Dermis blood vessel endothelial cell (primary cell): ENCODE measurements around the gene S100A7A. TPM values are rescaled to one million over a fixed set of nuclear protein-coding genes. Genes with fewer than 3 reads are reported as not detected.
"Not testable (repeated sequence)": the region's sequence is repeated elsewhere in the genome, so short reads cannot be mapped to it uniquely, and the experiment has no call there.

Experiments
- DNase-seq: peaks from one replicate; pipeline ENCODE4 v3.0.0; 2010
- total RNA-seq: library from RNA; depleted of rRNA; stranded (reverse); fragments of >200 nt; gene quantifications from 2 replicates; pipeline ENCODE4 v1.2.3, GENCODE V29; 2014

S100A7A gene
- total RNA-seq, 1 donor from 2014 or later, result not detected

DNA sequence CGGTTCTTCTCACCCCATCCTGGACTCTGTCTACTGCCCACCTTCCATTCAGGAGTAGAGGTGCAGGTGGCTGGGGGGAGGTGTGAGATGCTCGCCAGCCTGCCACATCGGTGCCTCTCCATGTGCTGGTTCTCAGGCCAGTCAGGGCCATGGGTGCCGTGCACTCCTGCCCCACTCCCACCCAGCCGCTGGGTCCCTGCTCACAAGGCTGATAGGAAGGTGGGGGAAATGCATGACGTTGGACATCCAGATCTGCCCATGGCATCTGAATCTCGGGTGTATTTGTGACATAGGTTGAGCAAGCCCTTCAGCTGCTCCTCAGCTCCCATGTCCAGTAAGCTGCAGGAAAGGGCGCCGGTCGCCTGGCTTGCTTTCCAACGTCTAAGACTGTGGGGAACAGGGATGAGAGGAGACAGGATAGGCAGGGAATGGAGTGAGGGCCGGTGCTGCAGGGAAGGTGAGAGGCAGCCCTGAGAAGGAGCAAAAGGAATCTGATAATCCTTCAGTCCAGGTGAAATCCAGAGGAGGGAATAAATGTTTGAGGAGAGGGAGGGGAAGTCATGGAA, 11.8 kb downstream of the S100A7A start:
- DNase-seq, result no peak

DNA sequence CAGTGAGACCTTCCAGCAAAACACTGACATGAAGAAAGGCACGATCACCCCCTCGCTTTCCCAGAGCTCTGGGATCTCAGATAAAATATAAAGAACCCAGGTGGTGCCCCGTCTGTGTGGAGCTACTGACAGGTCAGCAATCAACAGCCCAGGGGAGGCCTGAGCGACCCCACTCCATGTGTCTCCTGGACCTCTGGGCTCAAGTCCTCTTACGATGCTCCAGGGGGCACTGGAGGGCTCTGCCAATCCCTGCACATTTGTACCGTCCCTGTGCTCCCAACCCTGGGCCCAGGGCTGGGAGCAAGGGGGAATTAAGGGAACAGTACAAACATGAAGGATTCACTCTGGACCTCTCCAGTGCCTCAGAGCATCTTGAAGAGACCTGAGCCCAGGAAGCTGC, 12.5 kb downstream of the S100A7A start:
- DNase-seq, result no peak

DNA sequence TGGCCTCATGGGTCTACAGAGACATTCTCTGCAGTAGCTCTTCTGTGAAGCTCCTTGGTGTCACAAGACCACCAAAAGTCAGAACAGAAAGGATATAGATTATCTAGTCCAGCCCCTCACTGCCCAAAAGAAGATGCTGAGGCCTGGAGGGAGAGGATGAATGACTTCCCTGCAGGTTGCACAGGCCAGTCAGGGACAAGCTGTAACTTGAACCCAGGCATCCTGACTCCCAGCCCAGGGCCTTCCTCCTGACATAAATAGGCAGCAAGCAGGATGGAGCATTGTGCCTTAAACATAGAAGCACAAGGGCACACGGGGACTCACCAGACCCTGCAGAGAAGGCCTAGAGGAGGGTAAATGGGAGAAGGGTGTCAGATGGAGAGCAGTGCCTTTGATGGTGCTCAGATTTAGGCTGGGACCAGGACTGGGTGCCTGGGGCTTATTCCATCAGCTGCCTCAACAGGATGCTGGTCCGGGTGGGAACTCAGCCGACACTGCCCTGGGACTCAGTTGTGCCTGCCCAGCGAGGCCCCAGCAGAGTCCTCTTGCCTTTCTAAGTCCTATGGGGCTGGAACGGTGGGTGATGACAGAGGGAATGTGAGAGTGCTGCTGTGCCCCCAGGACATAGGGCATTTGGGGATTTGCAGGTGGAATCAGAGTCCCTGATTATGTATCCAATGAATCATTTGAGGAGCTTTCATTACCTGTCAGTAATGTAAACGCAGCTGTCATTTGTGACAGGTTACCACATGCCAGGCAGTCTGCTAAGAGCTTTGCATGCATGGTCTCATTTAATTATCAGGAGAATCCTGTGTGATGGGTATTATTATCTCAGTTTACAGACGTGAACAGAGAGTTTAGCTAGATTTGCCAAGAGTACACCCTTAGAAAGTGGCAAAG, 13.2 kb downstream of the S100A7A start:
- no peak for DNase-seq

DNA sequence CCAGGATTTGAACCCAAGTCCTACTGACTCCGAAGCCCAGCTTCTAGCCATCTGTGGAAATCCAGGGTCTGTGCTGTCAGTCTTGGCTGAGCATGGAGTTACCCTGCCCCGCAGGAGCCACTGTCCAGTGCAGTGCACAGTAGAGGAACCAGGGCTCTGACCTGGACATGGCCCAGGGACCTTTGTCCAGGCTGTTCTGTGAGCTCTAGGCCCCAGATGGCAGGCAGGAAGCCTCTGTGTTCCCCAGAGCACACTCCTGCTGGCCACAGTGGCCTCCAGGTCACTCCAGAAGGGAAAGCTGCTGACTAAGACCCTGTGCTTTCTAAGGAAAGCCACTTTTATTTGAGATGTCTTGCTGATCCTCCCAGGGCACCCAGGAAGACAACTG, 13.8 kb downstream of the S100A7A start:
- no peak for DNase-seq

DNA sequence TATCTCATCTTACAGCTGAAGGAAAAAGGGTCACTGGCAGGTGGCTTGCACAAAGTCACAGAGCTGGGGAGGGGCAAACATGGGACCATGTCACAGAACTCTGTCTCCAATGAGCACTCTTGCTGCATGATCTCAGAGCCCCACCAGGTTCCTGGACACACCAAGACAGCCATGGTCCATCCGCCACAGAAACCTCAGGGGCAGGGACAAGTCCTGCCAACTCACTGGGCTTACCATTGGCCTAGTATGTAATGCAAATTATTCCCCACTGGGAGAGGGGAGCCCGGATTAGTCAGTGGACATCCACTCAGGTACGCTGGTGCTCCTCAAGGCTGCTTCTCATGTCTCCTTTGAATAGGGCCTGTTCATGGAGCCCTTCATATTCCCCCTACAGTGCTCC, 14.2 kb downstream of the S100A7A start:
- DNase-seq, result no peak

DNA sequence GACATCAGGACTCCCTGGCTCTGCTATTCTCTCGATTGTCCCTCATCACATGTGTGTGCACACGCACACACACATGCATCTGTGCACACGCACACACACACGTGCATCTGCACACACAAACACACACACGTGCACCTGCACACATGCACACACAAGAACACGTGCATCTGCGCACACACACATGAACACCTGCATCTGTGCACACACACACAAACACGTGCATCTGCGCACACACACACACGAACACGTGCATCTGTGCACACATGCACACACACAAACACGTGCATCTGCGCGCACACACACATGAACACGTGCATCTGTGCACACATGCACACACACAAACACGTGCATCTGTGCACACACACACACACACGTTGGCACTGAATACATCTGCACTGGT, 14.7 kb downstream of the S100A7A start:
- no peak for DNase-seq

DNA sequence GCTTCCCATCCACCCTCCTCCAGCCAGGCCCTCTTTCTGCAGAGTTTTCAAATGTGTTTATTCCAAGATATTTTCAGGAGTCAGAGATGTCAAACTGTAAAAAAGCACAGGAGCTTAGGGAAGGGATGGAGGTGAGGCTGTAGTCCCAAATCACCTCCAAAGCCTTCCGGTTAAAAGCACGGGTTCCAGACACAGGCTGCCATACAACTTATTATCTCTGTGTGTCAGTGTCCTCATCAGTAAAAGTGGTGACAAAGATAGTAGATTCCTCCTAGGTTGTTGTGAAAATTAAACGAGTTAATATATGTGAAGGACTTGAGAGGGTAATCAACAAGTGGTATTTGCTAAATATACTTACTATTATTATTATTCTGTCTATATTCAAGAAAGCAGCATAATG, 15.1 kb downstream of the S100A7A start:
- no peak for DNase-seq

DNA sequence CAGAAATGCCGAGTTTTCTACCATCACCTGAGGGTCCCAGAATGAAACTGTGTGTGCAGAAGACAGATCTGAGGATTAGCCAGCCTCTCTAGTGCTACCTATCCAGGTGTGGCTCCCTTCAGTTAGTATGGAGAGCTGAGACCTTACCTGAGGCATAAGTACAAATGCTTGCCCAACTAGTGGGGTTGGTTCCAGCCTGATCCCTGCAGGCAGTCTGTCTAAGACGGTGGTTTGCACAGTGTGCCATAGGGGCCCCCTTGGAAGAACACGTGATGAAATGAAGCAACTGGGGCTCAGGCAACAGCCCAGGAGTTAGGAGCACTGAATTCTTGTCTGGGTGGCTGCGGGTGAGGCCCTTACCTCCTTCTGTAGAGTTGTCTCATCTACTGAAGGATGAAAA, 15.6 kb downstream of the S100A7A start:
- no peak for DNase-seq

DNA sequence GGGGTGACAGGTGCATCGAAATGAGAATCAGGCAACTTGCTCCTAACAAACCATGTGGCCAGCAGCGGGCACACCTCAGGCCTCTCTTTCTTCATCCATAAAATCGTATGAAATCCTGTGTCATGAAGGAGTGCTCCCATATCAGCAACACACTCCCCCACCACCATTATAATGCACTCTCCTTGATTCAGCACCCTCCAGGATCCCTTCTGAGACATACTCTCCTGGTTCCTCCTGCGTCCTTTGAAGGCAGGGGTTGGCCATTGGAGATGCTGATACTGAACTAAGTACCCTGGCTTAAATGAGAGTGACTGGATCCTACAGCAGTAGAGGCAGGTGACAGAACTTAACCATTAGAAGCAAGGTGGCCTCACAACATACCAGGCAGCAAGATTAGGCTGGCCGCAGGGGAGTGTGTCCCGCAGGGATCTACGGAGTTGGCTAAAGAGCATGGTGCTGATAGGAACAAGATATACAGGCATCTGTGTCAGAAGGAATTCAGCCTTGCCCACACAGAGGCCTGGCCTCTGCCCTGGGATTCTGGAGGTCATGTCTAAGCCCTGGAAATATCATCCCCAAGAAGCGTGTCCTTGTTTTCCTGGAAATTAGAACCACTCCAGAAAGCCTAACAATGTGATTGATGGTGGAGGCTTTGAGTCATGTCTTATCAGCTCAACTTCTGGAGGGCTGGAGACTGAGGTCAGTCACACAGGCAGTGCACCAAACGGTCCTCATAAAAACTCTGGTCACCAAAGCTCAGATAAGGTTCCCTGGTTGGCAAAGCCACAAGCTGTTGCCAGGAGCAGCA, 16.8 kb downstream of the S100A7A start:
- no peak for DNase-seq

DNA sequence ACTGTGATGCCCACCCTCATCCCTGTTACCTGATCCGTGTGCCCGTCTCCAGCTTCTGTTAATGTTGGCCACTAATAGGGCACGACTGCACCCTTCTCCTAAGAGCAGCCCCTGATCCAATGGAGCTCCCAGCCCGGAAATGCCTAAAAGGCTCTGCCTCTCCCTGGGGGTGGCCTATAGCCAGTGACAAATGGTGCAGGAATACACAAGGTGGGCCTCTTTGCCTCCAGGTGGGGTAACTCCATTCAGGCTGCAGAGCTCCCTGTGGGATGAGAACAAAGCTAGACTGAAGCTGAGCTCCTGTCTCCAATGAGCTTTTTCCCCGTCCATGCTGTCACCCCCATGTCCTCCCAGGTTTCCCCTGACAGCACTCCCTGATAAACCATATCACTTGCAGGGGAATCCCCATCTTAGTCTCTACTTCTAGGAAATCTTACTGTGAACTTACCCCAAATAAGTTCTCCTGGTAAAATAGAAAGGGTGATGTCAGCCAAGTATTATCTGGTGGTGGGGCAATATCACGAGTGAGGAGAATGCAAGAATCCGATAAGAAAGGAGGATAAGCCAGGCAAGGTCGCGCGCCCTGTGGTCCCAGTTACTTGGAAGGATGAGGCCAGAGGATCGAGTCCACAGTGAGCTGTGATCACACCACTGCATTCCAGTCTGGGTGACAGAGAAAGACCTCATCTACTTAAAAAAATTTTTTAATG, 18.6 kb downstream of the S100A7A start:
- no peak for DNase-seq

DNA sequence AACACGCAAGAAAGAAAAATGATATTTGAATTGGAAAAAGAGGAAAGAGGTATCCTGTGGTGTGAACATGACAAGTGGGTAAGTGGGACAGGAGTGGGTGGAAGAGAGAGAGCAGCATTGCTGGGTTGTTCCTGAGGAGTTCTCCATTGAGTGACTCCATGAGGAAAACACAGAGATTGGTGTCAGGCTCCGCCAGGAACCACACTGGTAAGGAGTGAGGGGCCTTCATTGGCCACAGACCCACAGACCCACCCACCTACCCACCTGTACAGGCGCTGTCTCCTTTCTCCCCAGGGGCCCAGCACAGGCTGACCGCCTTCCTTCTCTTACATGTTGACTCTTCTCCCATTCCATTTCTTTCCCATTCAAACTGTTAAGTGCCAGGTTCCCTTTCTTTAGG, 20.9 kb downstream of the S100A7A start:
- DNase-seq, result no peak

DNA sequence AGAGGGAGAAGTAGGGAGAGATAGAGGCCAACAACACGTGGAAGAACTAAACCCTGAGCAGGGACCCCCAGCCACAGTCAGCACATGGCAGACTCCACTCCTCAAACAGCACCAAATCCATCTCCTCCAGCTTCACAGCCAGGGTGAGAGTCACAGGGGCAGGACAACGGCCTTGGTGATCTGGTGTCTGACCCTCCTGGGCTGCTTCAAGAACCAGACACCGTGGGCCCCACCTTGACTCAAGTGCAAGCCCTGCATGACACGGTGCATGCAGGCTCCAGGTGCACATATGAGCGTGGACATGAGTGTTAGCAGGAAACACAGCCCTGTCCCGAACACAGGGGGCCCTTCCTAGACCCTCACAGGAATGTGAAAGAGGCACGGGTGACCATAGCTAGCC, 22.3 kb downstream of the S100A7A start:
- DNase-seq, result no peak

DNA sequence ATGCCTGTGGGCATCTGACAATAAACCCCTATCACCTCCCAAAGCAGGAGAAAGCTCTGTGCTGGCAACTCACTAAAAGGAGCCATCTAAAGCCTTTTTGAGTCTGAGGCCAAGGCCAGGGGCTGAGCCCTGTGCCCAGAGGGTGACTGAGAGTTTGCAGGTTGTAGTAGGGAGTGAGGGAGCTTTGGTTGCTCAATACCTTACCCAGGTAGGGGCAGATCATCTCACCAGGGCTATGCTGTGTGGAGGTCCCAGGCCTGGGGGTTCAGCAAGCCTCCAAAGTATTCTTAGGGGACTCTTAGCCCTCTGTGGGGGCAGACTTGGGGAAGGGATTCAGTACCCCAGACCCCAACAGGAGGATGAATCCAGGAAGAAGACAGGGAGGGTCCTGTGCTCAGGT, 23.0 kb downstream of the S100A7A start:
- no peak for DNase-seq

DNA sequence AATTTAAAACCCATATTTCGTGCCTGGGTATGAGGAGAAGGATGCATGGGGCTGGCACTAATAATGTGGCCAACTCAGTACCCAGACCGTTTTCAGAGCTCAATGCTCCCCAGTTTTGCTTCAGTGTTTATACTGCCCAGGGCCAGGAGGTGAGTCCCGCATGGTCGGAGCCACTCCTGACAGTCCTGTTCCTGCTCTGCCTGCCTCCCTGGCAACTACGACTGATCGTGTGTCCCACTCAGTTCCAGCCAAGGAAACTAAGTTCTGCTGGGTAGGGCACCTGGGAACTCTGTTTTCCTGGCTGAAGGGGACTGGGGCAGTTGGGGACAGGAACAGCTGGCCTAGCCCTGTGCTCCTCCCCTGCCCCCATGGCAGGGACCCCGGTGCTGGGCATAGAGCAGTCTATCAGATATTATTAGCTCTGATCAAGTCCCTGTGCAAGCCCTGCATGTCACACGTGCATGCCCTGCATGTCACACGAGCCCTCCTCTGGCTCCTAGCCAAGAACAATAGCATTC, 25.0 kb downstream of the S100A7A start:
- DNase-seq, result no peak

DNA sequence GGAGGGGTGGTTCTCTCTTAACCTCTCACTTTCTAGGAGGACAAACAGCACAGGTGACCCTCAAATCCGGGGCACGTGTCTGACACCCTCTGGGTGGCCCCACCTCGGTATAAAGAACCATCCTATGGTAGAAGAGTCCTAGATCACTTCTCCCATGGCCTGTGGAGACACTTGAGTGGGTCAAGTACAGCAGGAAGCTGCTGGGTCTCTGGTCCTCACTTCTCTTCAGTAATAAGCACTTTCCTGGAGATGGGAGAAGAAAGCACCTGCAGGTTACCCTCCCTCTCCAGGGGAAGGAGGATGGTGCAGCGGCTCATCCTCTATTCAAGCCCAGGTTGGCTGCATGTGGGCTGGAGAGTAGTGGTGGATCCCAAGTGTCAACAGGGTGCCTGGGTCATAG, 27.2 kb downstream of the S100A7A start:
- DNase-seq, result no peak

DNA sequence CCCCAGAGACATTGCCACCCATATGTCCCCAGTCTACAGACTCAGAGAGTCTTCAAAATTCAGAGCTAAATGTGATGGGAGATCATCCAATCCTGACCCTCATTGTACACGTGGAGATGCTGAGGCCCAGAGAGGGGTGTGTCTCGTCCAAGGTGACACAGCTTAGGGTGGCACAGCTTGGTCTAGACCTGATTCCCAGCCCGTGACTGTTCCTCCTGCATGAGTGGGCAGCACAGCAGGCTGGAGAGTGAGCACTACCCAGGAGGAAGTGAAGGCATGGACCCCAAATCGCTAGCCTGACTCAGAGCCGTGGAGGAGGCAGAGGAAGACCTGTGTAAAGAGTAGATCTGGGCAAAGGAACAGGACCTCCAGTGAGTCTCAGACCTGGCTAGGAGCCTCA, 27.8 kb downstream of the S100A7A start:
- no peak for DNase-seq

DNA sequence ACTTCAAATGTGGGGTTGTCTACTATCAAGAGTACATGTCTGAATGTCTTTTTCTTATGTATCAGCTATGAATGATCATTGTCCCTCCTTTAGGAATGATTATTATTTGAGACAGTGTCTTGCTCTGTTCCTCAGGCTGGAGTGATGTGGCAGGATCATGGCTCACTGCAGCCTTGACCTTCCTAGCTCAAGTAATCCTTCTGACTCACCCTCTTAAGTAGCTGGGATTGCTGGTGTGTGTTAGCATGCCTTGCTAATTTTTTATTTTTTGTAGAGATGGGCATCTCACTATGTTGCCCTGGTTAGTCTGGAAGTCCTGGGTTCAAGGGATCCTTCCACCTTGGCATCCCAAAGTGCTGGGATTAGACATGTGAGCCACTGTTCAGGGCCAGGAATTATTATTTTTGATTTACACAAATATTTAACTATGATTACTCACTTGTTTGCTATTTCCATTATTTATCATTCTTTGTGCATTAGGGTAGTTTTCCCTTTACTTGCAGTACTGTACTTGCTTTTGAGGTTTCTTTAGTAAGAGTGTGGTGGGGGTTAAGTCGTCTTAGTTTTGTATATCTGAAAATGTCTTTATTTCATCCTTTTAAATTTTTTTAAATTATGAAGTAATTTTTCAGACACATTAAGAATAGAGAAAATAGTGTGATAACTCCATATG, 31.3 kb downstream of the S100A7A start:
- no peak for DNase-seq

DNA sequence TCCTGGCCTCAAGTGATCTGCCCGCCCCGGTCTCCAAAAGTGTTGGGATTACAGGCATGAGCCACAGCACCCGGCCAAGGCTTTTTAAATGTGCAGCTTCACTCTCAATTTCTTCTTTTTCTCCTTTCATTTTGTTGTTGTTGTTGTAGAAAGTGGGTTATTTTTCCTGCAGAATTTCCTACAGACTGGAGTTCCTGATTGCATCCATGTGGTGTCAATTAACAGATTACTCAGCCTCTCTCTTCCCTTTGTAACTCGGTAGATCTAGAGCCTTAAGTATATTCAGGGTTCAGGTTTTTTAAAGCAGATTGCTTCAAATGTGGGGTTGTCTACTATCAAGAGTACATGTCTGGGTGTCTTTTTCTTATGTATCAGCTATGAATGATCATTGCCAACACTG, 32.5 kb downstream of the S100A7A start:
- DNase-seq, result not testable (repeated sequence)

DNA sequence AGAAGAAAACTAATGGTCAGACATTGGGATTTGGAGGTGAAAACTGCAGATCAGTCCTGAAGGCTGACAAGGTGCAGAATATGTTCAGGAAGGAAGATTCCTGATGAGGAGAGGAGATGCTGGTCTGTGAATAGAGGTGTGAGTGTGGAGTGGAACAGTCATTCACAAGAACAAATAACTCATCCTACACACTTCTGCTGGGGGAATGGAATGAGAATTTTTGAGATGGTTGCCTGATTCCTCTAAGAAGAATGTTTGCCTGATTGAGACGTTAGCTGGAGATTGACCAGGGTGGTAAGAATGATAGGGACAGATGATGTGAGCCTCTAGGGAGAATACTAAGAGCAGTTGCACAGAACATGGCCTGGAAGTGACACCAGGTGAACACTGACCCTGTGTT, 40.1 kb downstream of the S100A7A start:
- DNase-seq, result no peak

DNA sequence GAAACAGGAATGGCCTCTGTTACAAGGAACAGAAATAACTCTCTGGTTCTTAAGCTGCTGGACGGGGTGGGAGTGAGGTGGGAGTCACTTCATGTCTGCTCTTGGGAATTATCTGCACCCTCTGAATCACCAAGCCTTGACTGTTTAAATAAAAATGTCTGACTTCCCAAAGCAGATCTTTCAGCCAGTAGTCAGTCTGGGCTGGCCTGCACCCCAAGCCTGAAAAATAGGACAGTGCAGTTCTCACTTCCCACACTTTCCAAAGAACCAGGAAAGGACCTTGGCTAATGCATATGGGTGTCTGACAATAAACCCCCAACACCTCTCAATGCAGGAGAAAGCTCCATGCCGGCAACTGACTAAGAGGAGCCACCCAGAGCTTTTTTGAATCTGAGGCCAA, 43.3 kb downstream of the S100A7A start:
- no peak for DNase-seq

DNA sequence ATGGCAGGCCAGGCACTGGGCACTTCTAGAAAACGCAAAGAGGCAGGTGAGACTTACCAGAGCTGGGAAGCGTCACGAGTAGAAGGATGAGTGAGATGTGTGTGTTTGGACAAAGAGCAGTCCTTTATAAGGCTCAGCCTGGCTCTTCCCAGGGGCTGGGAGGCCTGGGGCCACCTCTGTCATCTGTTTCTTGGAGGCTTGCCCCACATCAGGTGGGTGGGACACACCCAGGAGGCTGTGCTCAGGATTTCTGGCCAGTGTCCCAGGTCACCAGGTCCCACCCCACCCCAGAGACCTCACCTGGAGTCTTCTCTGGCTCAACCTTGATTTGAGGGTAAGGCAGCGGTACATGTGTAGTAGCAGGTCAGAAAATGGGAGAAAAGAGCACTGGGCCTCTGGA, 44.2 kb downstream of the S100A7A start, which contains the start of gene S100A7:
Gene S100A7, minus strand, starts transcription at position 101 of the 400 bp plus-strand sequence. CDS start 1,638 bp downstream, outside the sequence.
- DNase-seq, result no peak

DNA sequence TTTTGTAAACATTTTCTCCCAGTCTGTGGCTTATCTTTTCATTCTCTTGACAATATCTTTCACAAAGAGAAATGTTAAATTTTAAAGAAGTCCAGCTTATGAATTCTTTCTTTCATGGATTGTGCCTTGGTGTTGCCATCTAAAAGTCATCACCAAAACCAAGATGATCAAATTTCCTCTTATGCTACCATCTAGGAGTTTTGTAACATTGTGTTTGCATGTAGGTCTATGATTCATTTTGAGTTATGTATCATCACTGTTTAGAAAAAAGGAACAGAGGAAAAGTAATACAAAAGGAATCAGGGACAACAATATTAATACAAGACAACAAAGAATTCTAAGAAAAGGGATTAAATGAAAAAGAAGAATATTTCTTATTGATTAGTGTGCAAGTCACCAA, 46.4 kb downstream of the S100A7A start:
- not testable (repeated sequence) for DNase-seq
